Nucleus accumbens (tissue), 56 donors: ENCODE results near the gene ZNF385C.
A peak's percentile ranks its signal among the peaks of the same experiment; 100 is the strongest.
"Not testable (repeated sequence)": the region's sequence is repeated elsewhere in the genome, so short reads cannot be mapped to it uniquely, and the experiment has no call there.

Source experiments
- DNase-seq, 56 donors: peaks; one replicate each; lab custom pipeline; 2025; lab: John Stamatoyannopoulos, UW

Gene ZNF385C, protein sequence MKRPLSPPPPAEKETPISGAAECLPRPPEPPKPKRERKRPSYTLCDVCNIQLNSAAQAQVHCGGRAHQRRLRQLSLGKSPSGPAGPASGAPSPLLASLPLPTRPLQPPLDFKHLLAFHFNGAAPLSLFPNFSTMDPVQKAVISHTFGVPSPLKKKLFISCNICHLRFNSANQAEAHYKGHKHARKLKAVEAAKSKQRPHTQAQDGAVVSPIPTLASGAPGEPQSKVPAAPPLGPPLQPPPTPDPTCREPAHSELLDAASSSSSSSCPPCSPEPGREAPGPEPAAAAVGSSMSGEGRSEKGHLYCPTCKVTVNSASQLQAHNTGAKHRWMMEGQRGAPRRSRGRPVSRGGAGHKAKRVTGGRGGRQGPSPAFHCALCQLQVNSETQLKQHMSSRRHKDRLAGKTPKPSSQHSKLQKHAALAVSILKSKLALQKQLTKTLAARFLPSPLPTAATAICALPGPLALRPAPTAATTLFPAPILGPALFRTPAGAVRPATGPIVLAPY

DNA sequence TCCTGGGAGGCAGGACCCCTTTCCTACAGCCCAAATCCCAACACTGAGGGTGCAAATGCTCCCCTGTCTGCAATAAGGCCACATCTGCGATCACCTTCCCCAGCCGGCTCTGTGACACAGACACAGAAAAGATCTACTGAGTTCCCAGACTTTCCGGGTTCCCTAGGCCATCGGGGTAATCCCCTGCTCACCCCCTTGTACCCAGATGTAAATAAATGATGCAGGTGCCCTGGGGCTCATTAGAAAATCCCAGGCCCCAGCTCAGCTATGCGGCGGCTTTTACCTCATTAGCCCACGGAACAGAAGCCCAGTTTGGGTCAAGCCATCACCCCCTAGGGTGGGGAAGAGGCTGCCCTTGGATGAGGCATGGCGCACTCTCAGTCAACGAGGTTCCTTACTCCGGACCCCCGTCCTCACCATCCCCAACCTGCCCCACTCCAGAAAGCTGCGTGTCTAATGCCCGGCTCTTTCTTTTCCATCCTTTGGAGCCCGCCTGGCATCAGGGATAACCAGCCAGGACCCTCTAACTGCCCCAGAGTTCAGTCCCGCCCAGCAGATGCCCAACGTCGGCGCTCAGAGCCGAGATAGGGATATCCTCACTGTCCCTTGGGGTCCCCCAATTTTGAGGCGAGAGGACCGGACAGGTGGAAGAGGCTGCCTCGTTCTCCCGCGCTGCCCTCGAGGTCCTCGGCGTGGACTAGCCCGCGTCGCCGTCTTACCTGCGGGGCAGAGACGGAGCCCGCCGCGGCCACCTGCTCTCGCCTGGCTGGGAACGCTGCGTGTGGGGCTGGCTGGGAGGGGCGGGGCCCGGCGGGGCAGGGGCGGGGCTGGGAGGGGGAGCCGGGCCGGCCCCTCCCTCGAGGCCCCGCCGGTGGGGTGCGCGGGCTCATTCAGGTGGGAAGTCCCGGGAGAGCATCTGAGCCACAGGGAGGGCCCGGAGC is at the start of gene ZNF385C:
Gene ZNF385C (minus strand): TSS at position 783 of the 941 bp plus-strand sequence. CDS start 35,417 bp downstream, outside the sequence.
- DNase-seq, result no peak

DNA sequence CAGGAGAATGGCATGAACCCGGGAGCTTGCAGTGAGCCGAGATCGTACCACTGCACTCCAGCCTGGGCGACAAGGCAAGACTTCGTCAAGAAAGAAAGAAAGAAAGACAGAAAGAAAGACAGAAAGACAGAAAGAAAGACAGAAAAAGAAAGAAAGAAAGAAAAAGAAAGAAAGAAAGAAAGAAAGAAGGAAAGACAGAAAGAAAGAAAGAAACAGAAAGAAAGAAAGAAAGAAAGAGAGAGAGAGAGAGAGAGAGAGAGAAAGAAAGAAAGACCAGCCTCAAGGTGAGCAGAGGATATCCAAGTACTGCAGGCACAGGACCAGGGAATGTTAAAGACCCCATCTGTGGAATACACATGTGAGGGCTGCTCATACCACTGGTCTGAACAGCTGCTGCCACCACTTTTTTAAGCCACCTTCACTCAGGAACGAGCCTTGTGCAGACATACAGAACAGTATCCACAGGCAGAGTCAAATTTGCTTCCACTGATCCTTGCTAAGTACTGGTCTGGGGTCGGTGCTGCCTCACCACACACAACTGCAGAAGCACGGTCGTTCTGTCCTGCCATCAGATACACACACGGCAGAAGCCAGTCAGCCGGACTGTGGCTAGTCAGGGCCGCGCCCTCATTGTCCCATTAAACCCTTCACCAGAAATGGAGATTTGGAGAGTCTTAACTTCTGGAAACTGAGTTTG is 48.8 kb upstream of the ZNF385C start:
- DNase-seq, result no peak

DNA sequence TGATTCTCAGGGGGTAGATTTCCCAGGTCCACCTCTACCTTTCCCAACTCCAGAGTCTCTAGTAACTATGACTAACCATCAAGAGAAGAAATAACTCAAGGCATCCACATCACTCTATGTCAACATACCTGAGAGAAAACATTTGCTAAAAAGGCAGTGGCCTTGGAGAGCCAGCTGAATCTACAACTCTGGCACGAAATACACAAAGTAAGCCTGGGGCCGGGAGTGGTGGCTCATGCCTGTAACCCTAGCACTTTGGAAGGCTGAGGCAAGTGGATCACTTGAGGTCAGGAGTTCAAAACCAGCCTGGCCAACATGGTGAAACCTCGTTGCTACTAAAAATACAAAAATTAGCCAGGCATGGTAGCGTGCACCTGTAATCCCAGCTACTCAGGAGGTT is 44.9 kb upstream of the ZNF385C start:
- DNase-seq, result not testable (repeated sequence)

DNA sequence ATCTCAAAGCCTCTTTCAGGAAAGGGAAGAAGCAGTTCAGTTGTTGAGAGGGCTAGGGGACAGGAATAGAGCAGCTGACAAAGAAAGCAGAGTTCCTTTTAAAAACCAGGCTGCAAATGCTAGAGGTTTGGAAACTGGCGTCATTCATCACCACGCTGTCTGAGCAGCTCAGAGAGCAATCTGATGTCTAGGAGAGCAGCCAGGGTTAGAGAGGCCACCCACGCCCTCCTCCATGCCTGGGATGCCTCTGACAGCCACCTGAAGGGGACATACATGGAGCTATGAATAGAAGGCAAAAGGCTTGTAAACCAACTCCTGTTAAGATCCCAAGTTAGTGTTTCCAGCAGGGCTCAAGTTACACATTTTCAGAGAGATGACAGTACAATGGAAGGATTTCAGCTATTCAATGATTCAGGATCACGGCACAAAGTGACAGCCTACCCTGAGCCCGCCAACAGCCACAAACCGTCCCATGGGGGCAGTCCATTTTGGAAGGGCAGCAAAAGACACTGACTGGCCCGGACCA is 44.2 kb upstream of the ZNF385C start:
- peak in 34 of 56 donors; percentile 17 to 87 (median 46) for DNase-seq

DNA sequence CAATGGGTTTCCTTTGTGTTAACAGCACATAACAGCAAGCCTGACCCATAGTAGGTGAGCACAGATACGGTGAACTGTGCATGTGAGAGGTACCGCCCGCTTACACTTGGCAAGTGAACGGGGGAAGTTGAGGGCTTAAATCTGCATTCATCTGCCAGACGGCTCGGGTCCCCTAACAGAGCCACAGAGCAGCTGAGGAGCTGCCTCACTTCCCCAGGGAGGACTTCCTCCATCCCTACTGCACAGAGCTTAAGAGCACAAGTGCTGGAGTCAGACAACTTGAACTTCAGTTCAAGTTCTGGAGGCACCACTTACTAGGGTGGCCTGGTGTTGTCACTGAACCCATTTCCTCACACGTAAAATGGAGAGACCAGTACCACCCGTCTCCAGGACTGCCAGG is 43.1 kb upstream of the ZNF385C start:
- no peak for DNase-seq

DNA sequence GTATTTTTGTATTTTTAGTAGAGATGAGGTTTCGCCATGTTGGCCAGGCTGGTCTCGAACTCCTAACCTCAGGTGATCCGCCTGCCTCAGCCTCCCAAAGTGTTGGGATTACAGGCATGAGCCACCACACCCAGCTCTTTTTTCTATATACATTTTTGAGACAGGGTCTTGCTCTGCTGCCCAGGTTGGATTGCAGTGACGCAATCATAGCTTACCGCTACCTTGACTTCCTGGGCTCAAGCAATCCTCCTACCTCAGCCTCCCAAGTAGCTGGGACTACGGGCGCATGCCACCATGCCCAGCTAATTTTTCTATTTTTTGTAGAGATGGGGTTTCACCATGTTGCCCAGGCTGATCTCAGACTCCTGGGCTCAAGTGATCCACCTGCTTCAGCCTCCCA is 42.4 kb upstream of the ZNF385C start:
- DNase-seq, result not testable (repeated sequence)

DNA sequence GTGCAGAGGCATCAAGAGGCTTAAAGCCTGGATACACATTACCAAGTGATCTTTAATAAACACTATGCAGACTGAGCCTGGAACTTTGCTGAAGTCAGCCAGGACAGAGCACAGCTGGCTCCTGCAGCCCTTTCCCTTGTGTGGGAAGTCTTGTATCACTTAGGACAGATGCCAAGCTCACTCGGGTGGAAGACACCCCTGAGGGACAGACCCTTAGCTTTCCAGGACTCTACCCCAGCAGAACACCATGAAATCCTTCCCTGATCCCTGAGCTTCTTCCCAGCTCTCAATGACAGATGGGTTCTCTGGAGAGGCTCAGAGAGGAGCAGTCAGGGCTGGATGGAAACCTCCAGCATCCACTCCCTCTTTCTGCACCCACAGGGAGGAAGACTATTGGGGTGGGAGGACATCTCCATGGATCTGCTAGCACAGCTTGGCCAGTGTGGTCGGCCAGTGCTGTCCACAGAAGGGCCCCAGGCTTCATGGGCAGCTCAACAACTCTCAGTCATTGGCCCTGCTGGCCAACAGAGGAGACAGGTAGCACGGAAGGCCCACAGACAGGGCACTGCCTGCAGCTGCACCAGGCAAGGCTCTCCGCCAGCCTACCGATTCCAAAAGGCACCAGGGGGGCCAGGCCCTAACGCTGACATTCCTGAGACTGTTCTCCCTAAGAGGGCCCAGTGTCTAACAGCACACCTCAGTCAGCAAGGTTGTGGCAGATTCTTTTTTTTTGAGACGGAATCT is 40.6 kb upstream of the ZNF385C start:
- no peak for DNase-seq

DNA sequence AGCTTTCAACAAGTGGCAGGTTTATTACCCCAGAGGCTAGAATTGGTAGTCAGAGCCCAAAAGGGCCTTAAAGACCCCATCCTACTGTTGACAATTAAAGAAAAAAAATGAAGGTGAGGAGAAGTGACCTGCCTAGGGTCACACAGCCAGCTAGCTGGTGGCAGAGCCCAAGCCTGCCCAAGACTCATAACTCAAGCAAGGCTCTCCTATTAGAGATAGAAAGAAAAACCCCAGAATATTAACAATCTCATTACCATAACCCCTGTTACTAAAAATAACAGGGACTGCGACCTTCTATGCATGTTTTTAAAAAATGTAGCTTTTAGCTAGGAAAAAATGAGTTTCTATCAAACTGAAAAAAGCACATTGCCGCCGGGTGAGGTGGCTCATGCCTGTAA is 38.4 kb upstream of the ZNF385C start:
- DNase-seq, result no peak

DNA sequence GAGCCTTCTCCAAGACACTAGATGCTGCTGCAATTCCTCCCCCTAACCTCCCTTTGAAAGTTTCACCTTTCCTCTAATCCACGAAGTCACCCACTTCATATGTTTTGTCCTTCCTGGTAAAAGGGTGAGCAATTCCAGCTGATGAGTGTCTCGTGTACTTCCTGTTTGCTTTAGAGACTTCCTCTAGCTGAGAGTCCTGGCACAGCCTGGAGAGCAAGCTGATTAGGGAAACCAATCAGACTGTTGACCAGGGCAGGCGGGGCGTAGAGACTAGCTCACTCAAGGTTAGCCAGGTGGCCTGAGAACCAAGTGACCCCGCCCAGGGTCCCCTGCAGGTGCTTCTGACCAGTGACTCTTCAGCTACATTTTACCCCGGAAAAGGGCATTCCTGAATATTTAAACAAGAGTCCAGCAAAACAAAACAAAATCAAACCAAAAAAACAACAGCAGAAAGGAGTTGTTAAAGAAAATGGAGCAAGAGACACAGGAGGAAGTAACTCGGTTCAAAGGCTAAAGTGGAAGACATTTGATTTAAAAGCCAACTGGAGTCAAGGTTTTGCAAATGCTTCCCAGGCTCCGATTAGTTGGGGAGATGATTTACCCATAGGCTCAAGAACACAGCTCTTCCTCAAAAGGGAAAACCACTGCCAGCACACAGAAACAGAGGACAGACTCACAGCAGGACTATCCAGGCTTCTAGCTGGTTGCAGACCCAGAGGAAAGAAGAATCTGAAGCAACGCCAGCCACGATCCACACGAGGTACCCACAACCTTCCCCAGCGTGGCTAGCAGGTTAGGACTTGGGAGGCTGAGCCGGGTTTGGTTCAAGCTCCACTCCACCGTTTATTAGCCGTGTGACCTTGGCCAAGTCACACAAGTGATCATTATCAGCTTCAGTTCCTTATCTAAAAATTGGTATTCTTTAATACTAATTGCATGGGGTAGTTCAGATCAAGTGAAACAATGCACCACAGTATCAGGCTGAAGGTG is 37.7 kb upstream of the ZNF385C start:
- no peak for DNase-seq

DNA sequence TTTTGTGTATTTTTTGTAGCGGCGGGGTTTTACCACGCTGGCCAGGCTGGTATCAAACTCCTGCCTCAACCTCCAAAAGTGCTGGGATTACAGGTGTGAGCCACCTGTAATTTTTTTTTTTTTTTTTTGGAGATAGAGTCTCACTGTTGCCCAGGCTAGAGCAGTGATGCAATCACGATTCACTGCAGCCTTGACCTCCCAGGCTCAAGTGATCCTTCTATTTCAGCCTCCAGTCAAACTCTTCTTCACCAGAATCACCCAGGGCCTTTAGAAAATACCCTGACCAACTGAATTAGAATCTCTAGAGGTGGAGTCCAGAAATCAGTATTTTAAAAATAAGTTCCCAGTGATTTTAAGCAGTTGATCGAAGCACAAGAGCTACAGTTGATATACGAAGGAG is 36.9 kb upstream of the ZNF385C start:
- no peak for DNase-seq

DNA sequence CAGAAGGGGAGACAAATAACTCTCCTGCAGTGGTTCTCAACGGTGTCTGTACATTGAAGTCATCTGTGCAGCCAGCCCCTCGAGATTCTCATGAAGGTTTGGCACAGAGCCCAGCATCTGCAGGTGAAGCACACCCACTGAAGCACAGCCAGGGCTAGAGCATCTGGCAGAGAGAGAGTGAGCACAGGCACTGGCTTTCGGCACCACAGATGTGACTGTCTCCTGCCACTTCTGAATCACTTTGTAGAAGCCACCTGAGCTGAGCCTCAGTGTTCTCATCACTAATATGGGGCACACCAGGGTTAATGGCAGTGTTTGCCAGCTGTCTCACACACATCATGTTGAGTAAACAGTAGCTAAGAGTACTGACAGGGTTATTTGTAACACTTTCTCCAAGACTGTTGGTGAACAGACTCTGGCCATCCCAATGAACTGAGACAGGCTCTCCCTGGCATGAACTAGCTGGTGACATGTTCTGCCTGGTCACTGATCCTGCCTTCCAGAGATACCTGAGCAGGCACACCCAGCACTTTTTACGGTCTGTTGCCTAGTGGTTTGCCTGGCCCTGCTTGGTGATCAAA is 35.3 kb upstream of the ZNF385C start:
- no peak for DNase-seq

DNA sequence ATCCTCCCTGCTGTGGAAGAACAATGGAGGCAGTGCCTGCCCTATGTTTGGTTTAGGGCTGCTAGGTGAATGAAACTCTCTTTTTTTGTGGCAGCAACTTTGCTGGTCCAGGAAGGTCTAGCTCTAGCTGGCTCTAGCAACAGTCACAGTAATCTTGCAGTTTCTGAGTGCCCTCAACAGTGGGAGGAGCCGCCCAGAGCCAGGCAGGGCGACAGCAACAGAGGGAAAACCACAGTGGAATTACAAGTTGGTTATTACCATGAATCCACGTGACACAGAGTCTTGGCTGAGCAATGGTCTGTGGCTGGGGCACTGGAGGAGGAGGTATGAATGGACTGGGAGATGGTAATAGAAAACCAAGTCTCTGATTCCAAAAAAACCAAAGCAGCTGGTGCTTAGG is 34.7 kb upstream of the ZNF385C start:
- DNase-seq, result peak in 50 of 56 donors; percentile 8 to 83 (median 54)

DNA sequence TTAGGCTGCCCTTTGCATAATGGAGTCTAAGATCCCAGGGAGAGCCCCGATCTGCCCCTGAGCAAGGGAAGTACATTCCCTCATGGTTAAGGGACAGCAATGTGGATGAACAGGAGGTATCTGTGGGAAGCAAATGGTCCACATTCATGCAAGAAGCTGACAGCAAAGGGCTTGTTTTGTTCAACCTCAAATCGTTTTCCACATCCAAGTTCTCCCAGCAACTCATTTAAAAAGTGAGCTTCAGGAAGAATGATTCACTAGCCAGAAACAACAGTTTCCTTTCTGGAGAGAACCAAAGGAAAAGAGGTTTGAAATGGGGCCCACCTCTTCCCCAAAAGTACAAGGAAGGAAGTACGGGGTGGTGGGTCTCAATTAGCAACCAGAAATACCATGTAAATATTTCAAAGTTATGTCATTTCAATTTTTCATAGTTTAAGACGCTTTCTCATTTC is 33.7 kb upstream of the ZNF385C start:
- no peak for DNase-seq

DNA sequence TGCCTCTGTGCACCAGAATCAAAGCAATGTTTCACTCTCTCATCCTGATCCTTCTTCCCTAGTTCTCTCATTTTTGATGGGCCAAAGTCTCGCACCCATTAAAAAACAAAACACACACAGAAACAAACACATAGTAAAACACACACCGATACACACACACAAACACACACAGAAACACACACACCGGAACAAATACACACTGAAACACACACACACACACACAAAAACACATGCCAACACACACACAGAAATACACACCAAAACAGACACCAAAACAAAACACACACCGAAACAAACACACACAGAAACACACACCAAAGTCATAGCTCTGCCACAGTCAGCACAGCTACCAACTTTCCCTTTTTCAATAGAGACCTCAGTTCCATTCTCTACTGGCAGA is 33.0 kb upstream of the ZNF385C start:
- DNase-seq, result no peak

DNA sequence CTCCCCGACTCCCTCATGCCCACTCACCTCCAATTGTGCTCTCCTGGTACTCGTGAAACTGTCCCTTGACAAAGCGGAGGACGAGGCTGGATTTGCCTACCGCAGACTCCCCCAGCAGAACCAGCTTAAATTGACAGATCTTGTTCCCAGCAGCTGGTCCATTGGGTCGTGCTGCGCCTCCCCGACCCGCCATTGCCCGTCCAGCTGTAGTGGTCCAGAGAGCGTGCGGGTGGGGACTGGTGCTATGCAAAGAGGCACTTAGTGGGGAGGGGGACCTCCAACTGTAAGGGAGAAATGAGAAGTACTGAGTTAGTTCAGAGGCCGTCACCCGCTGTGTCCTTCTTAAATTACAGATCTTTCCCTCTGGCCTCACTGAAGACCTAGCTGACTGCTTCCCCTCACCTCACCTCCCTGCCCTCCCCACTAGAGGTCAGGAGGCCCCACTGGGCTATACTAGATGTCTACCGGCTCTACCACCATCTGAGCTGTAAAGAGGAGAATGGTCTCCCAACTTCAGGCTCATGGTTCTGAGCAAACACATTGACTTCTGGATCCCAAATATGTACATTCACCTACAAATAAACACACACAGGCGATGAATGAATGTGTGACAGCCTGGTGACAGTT is 32.1 kb upstream of the ZNF385C start:
- no peak for DNase-seq

DNA sequence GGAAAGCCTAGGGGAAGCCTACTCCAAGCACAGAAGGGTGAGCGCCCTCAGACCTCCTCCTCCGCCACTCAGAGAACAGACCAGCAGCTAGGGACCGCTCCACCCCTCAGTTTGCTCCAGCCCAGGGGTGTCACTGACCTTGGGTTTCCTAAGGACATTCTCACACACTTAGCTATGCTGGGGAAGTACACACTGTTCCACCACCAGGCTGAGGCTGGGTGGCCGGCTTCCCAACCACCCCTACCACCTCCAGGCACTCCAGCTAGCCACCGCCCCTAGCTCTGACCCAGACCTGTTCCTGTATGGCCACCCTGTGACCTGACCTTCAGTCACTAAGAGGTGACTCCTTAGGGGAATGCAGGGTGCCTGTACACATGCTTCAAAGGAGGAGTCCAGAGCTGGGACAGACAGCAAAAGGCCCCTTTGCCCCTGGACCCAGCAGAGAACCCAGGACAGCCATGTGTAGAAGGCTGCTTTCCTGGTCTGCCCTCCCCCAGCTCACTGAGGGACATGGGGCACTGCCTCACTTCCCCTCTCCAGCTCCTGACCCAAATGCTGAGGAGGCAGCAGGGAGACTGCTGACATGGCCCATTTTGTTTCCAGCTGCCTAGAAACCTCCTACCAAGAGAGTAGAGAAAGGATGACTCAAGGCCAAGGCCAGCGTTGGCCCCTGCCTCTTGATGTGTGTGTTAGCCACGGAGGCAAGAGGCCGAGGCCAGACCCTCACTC is 31.0 kb upstream of the ZNF385C start:
- peak in 11 of 56 donors; percentile 8 to 49 (median 21) for DNase-seq

DNA sequence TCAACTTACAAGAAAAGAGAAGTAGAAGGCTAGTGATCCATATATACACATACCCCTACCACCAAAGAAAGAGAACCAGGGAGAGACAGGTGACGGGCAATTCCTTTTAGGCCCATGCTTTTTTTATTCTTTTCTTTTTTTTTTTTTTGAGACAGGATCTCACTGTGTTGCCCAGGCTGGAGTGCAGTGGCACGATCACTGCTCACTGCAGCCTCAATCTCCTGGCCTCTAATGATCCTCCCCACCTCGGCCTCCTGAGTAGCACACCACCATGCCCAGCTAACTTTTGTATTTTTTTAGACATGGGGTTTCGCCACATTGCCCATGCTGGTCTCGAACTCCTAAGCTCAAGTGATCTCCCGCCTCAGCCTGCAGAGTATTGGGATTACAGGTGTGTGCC is 29.1 kb upstream of the ZNF385C start:
- DNase-seq, result no peak
